CD4-positive, alpha-beta T cell treated with Interleukin-4 for 4 hours (primary cell): ENCODE data around the gene MBD3L3.
A peak's percentile ranks its signal among the peaks of the same experiment; 100 is the strongest.
"Not testable (repeated sequence)": the region's sequence is repeated elsewhere in the genome, so short reads cannot be mapped to it uniquely, and the experiment has no call there.

ENCODE experiments used
- DNase-seq: peaks from one replicate; pipeline ENCODE4 v3.0.0-alpha.2; 2020

Gene MBD3L3

DNA sequence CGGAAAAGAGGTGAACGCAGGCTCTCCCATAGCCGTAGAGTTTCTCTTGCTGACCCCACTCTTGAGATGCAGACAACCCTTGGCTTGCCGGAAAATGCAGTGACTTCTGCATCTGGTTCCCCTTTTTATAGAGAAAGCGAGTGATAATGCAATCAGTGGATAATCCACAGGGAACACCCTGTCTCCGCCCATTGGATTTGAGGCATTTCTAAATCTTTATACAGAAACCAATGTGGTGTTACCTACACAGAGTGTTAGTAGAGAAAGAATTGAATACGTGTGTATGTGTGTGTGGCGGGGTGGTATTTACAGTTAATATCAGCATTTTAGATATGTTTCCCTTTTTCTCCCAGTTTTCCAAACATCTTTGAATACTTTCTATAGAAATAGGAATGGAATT, at the start of gene MBD3L3:
TSS of gene MBD3L3 (minus strand) at position 101 of the 400 bp plus-strand sequence. CDS start at position 30, 71 bp downstream.
- DNase-seq, result not testable (repeated sequence)

DNA sequence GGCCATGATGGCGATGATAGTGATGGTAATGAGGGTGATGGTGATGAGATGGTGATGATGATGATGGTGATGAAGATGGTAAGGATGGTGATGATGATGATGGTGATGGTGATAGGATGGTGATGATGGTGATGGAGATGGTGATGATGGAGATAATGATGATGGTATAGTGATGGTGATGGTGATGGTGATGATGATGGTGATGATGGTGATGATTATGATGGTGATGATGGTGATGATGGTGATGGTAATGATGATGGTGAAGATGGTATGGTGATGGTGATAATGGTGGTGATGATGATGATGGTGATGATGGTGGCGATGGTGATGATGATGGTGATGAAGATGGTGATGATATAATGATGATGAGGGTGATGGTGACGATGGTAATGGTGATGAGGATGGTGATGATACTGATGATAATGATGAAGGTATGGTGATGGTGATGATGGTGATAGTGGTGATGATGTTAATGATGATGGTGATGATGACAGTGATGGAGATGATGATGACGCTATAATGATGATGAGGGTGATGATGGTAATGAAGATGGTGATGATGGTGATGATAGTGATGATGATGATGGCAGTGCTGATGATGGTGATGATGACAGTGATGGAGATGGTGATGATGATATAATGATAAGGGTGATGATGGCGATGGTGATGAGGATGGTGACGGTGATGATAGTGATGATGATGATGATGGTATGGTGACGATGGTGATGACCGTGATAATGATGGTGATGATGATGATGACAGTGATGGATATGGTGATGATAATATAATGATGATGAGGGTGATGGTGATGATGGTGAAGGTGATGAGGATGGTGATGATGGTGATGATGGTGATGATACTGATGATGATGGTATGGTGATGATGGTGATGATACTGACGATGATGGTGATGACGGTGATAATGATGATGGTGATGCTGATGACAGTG, 48.5 kb upstream of the MBD3L3 start:
- DNase-seq, result no peak

- DNase-seq, result no peak
These were observed 46.4 kb upstream of the MBD3L3 start for GRCh38 chr19:7104747-7105447.

DNA sequence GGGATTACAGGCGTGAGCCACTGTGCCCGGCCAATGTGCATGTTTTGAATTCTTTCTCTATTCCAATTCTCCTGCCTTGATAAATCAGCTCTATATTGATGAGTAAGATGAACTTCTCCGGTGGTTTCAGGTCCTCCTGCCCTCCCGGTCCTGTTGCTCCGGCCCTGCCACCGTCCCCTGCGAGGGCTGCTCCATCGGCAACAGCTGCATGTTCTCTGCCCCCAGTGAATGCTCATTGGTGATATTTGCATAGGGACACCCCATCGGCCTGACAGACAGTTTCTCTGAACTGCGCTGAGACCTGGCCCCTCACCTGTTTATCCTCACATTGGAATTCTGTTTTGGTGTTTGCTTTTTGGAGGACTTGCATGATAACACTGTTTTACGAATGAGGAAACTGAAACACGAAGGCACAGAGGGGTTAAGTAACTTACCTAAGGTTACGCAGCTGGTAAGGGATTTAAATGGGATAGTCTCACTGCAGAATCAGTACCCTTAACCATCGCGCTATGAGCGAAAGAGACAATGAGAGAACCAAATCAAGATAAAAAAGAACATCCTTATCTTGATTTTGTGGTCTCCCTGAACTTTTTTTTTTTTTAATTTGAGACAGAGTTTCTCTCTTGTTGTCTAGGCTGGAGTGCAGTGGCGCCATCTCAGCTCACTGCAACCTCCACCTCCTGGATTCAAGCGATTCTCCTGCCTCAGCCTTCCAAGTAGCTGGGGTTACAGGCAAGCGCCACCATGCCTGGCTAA, 43.2 kb upstream of the MBD3L3 start:
- DNase-seq, result peak; percentile 4

GRCh38 chr19:7099597-7099921, 41.1 kb upstream of the MBD3L3 start:
- no peak for DNase-seq

DNA sequence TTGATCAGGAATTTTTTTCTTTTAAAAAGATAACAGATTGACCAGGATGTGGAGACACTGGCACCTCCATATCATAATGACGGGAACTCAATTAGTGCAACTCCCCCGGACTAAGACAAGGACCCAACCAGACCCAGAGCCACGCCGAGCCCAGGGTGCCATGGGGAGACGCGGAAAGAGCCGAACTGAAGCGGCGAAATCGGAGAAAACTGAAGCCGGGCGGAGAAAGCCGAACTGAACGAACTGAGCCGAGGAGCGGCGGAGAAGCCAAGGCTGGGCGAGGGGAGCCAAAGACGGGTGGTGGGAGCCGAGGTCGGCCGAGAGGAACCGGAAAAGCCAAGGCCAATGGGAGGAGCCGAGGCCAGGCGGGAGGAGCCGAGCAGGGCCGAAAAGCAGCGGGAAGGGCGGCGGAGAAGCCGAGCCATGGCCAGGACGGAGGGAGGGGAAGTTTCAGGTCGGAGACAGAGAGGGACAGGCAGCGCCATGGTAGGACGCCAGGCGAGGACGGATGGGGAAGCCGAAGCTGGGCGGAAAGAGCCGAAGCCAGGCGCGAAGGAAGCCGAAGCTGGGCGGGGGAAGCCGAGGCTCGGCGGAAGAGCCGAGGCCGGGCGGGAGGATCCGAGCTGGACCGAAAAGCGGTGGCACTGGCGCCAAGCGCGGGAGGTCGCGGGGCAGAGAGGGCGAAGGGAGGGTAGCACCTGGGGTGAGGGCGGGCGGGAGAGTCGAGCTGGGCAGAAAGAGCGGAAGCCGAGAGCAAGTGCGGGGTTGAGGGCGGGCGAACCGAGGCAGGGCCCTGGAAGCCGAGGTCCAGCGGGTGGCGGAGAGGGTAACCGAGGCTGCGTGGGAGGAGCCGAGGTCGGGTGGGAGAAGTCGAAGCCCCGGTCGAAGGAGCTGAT, 40.5 kb upstream of the MBD3L3 start:
- peak; percentile 86 for DNase-seq

DNA sequence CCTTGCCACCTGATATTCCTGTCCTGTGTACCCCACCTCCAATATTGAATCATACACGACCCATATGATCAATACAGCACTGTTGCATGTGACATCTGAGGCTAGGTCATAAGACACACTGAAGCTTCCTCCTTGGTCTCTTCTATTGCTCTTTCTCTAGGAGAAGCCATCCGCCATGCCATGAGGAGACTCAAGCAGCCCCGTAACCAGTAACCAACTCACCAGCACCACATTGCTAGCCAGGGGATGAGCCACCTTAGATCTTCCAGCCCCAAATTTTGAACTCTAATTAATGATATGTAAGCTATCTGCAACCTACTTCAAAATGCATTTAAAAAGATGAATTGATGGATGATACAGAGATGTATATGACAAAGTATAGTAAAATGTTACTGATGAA, 39.6 kb upstream of the MBD3L3 start:
- DNase-seq, result no peak

DNA sequence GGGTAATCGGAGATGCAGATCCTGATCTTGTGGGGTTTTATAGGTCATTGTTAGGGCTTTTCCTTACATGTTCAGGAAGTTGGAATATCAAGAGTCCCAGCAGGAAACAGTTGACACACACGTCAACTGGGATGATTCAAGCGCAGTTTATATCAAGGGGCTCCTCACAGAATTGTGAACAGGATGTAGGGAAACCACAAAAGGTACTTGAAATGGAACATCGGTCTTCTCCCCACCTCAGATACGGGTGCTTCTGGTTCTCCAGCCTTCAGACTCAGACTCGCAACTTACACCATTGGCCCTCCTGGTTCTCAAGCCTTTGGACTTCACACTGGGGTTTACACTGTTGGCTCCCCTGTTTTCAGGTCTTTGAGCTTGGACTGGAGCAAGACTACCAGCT, 30.5 kb upstream of the MBD3L3 start:
- no peak for DNase-seq

GRCh38 chr19:7083076-7083956, 24.8 kb upstream of the MBD3L3 start:
- no peak for DNase-seq

DNA sequence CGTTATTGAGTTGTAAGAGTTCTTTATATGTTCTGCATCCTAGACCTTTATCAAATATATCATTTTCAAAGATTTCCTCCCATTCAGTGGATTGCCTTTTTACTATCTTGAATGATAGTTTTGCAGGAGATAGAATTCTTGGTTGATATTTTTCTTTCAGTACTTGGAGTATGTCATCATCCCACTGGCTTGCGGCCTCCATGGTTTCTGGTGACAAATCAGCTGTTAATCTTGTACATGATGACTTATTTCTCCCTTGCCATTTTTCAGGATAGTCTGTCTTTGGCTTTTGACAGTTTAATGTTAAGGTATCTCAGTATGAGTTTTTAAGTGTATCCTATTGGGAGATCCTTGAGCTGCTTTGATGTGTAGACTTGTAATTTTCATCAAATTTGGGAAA, 19.5 kb upstream of the MBD3L3 start:
- no peak for DNase-seq

DNA sequence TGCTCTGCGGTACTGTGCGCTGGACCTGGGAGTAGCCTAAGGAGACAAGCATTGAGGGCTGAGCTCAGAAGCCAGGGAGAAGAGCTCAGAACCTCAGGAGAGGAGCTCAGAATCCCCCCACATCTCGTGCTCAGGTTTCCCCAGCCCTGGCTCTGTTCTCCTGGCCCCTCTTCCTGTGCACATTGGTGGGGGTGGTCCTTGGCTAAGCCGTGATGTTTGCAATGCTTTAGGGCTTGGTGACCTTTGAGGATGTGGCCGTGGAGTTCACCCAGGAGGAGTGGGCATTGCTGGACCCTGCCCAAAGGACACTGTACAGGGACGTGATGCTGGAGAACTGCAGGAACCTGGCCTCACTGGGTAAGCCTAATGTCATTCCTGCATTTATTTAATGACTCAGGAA, 17.7 kb upstream of the MBD3L3 start:
- DNase-seq, result no peak

DNA sequence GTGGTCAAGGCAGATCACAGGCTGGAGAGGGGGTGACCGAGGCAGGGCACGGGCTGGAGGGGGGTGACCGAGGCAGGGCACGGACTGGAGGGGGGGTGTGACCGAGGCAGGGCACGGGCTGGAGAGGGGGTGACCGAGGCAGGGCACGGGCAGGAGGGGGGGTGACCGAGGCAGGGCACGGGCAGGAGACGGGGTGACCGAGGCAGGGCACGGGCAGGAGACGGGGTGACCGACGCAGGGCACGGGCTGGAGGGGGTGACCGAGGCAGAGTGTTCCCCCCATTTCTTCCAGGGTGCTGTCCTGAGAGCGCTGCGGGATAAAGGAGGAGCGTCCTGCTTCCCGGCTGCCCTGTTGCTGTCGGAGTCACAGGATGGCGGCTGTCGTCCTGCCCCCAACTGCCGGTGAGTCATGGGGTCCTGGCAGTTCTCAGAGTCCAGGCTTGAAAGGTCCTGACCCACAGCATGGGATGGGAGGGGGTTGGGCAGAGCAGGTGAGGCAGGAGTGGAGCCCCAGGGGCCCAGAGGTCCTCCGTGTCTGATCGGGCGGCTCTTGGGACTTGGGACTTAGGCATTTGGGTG, 16.3 kb upstream of the MBD3L3 start:
- no peak for DNase-seq

- no peak for DNase-seq
These were observed 14.1 kb upstream of the MBD3L3 start for GRCh38 chr19:7072541-7072940.

DNA sequence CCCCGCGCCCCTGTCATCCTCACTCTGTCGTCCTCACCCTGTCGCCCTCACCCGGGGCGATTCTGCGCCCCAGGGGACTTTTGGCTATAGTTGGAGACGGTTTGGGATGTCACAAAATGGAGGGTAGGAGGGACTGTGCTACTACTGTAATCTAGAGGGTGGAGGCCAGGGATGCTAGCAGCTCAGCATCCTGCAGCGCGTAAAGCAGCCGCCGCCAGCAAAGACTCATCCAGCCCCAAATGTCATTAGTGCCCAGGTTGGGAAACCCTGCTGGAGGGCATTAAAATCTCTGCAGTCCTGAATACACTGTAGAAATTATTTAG, 11.4 kb upstream of the MBD3L3 start:
- no peak for DNase-seq

GRCh38 chr19:7069042-7069903, 10.8 kb upstream of the MBD3L3 start, which contains the start of gene ZNF557:
Gene ZNF557, plus strand, starts transcription at chr19:7069703. Its CDS starts 5,372 bp downstream, at chr19:7075075.
- peak; percentile 97 for DNase-seq

- DNase-seq, result no peak
These were observed 10.1 kb upstream of the MBD3L3 start for GRCh38 chr19:7068599-7068998.

DNA sequence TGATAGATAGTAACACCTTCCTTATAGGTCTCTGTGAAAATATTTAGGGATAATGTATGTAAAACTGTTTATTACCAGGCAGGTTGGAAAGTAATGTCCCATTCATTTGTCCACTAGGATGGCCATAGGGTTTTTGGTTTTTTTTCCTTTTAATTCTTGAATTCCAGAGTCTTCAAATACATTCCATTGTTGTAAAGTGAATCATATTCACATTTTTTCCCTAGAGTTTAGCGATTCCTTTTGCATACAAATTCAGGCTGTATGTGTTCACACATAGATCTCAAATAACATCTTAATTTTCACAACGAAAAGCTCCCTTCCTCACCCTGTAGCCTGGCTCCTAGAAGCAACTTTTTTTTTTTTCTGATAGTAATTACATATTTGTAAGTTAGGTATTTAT, 9.2 kb upstream of the MBD3L3 start:
- no peak for DNase-seq

GRCh38 chr19:7067122-7067521, 8.6 kb upstream of the MBD3L3 start:
- not testable (repeated sequence) for DNase-seq

DNA sequence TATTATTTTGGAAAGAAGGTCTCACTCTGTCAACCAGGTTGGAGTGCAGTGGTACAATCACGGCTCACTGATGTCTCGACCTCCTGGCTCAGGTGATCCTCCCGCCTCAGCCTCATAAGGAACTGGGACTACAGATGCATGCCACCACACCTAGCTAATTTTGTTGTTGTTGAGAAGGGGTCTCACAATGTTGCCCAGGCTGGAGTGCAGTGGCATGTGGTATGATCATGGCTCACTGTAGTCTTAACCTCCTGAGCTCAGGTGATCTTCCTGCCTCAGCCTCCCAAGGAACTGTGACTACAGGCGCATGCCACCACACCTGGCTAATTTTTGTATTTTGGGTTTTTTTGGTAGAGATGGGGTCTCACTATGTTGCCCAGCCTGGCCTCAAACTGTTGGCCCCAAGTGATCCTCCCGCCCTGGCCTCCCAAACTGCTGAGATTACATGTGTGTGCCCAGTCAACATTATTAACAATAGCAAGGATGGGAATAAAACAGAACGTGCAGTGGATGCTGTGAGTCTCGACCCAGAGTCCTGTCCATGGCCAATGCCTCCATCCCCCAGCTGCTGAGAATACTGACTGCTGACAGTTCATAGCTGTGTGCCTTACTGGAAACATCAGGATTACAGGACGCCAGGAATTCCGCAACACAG, 5.4 kb upstream of the MBD3L3 start:
- no peak for DNase-seq
